ENCODE data around the gene COL20A1.
"Not testable (repeated sequence)": the region's sequence is repeated elsewhere in the genome, so short reads cannot be mapped to it uniquely, and the experiment has no call there.

The COL20A1 gene

GRCh38 chr20:63336232-63336752, 43.3 kb downstream of the COL20A1 start:
- DNase-seq = no peak

- DNase-seq = no peak
Measured at GRCh38 chr20:63337786-63338420, 44.9 kb downstream of the COL20A1 start.

- DNase-seq = not testable (repeated sequence)
Measured at GRCh38 chr20:63339154-63340094, 46.4 kb downstream of the COL20A1 start.

GRCh38 chr20:63340158-63340688, 47.2 kb downstream of the COL20A1 start:
- DNase-seq = not testable (repeated sequence)

GRCh38 chr20:63342561-63343459, 49.8 kb downstream of the COL20A1 start:
- DNase-seq = no peak

- no peak for DNase-seq
Measured at GRCh38 chr20:63343460-63344445, 50.8 kb downstream of the COL20A1 start.

- no peak for DNase-seq
Measured at GRCh38 chr20:63344616-63345327, 51.8 kb downstream of the COL20A1 start.

- DNase-seq = no peak
Measured at GRCh38 chr20:63345328-63346100, 52.5 kb downstream of the COL20A1 start.

- no peak for DNase-seq
Measured at GRCh38 chr20:63346131-63347080, 53.4 kb downstream of the COL20A1 start.

- DNase-seq = no peak
Measured at GRCh38 chr20:63347081-63347741, 54.2 kb downstream of the COL20A1 start.

GRCh38 chr20:63347950-63348827, 55.2 kb downstream of the COL20A1 start:
- no peak for DNase-seq

- DNase-seq = no peak
Measured at GRCh38 chr20:63348828-63349515, 56.0 kb downstream of the COL20A1 start.

- no peak for DNase-seq
Measured at GRCh38 chr20:63349516-63349895, 56.5 kb downstream of the COL20A1 start.

GRCh38 chr20:63350196-63350595, 57.2 kb downstream of the COL20A1 start:
- DNase-seq = no peak

GRCh38 chr20:63350597-63351325, 57.8 kb downstream of the COL20A1 start:
- DNase-seq = no peak

GRCh38 chr20:63351326-63351700, 58.3 kb downstream of the COL20A1 start:
- no peak for DNase-seq

Data from activated CD8-positive, alpha-beta memory T cell treated with anti-CD3 and anti-CD28 coated beads, Interleukin-2, amount 50 U/mL, for 4 hours (primary cell).